Endodermal cell (in vitro differentiated cells): ENCODE data around the gene PRR36. TPM values are rescaled to one million over a fixed set of nuclear protein-coding genes. Genes with fewer than 3 reads are reported as not detected.

Source experiments
- DNase-seq: peaks from one replicate; pipeline ENCODE4 v3.0.0-alpha.2; 2017
- H3K27ac ChIP-seq: 2 replicates; pipeline ENCODE4 v1.5.1; 2013; ENCODE audit warnings: mild to moderate bottlenecking, low read depth, low read length, moderate library complexity
- H3K27me3 ChIP-seq: 2 replicates; pipeline ENCODE4 v1.6.1; 2013; ENCODE audit warnings: mild to moderate bottlenecking, low read length, moderate library complexity; ENCODE audit not compliant: insufficient read depth, control insufficient read depth, poor library complexity, severe bottlenecking
- H3K36me3 ChIP-seq: 2 replicates; pipeline ENCODE4 v1.7.0; 2013; ENCODE audit warnings: mild to moderate bottlenecking, low read length, moderate library complexity; ENCODE audit not compliant: control insufficient read depth, insufficient read depth
- H3K4me1 ChIP-seq: one replicate; pipeline ENCODE4 v1.7.0; 2013; ENCODE audit warnings: low read length; ENCODE audit not compliant: control insufficient read depth, insufficient read depth
- H3K4me3 ChIP-seq: 2 replicates; pipeline ENCODE4 v1.5.1; 2013; ENCODE audit warnings: mild to moderate bottlenecking, low read length, moderate library complexity
- H3K9ac ChIP-seq: 2 replicates; pipeline ENCODE4 v1.6.1; 2013; ENCODE audit warnings: mild to moderate bottlenecking, low read length, moderate library complexity; ENCODE audit not compliant: poor library complexity, severe bottlenecking; ENCODE audit errors: extremely low read depth
- H3K9me3 ChIP-seq: 2 replicates; pipeline ENCODE4 v1.6.1; 2013; ENCODE audit warnings: mild to moderate bottlenecking, low read length, moderate library complexity; ENCODE audit not compliant: control insufficient read depth
- H3K27ac Mint-ChIP-seq: 2 replicates; pipeline ENCODE4 v1.8.0; 2020; ENCODE audit warnings: mixed read lengths
- H3K27me3 Mint-ChIP-seq: 2 replicates; pipeline ENCODE4 v1.8.0; 2021; ENCODE audit warnings: mild to moderate bottlenecking, mixed read lengths; ENCODE audit not compliant: insufficient read depth
- H3K36me3 Mint-ChIP-seq: 2 replicates; pipeline ENCODE4 v1.8.0; 2020; ENCODE audit warnings: low read depth, mixed read lengths
- H3K4me1 Mint-ChIP-seq: 2 replicates; pipeline ENCODE4 v1.8.0; 2020; ENCODE audit warnings: mixed read lengths
- H3K4me3 Mint-ChIP-seq: 2 replicates; pipeline ENCODE4 v1.8.0; 2020; ENCODE audit warnings: mild to moderate bottlenecking, moderate library complexity, mixed read lengths
- H3K9me3 Mint-ChIP-seq: 2 replicates; pipeline ENCODE4 v1.8.0; 2020; ENCODE audit warnings: mild to moderate bottlenecking, mixed read lengths
- WGBS, 2 experiments: methylation state at CpG; one replicate each; pipeline versions ENCODE4 v1.1.5 to v1.1.7; 2013; ENCODE audit warnings: missing lambda C conversion rate in 2 of 2, mixed read lengths in 1 of 2; ENCODE audit not compliant: insufficient coverage in 1 of 2, insufficient read length in 1 of 2; 5-methylcytosine and 5-hydroxymethylcytosine counted together
- total RNA-seq, 2 donors: library from RNA; stranded (reverse); fragmentation: NEBNext Ultra II Directional in 1 of 2; extraction: Animal tissue kit (Norgen Biotek cat#: 25700) in 1 of 2; gene quantifications; 2 replicates in 1 of 2; 3 replicates in 1 of 2; pipeline ENCODE4 v1.2.1, GENCODE V29; 2021
- TF ChIP-seq, protein P1 (sequence below): fragments of 200-600 bp; sonication (generic); conservative IDR thresholded peaks from 2 replicates; pipeline ENCODE4 v1.5.0; 2021; ENCODE audit warnings: antibody characterized with exemption, mild to moderate bottlenecking

Gene PRR36
- total RNA-seq, 2 donors from 2014 or later: 9.5 to 20.2 TPM

DNA sequence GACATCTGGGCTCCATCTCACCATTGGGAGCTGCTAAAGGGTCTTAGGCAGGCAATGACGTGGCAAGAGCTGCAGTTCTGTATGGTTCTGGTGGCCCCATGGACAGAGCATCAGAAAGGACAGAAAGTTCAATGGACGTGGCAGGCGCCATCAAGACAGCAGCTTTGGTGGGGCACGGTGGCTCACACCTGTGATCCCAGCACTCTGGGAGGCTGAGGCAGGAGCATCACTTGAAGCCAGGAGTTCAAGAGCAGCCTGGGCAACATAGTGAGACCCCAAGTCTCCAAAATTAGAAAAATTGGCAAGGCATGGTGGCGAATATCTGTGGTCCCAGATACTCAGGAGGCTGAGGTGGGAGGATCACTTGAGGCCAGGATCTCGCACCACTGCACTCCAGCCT, 34.7 kb downstream of the PRR36 start:
- Mint-ChIP-seq H3K27ac (no peak overlapping the region), H3K4me3 (no peak overlapping the region), H3K36me3 (no peaks in the 10 kb centered on the region), H3K27me3 (peaks cover 32% of the 10 kb centered on the region), H3K4me1 (no peaks in the 10 kb centered on the region), H3K9me3 (no peaks in the 10 kb centered on the region)
- Histone ChIP-seq H3K9me3 (no peaks in the 10 kb centered on the region), H3K27me3 (peaks cover 5% of the 10 kb centered on the region), H3K36me3 (no peaks in the 10 kb centered on the region), H3K4me1 (no peaks in the 10 kb centered on the region), H3K4me3 (no peak overlapping the region), H3K27ac (no peak overlapping the region), H3K9ac (no peak overlapping the region)
- DNase-seq: no peak
- TF ChIP-seq, protein P1, sequence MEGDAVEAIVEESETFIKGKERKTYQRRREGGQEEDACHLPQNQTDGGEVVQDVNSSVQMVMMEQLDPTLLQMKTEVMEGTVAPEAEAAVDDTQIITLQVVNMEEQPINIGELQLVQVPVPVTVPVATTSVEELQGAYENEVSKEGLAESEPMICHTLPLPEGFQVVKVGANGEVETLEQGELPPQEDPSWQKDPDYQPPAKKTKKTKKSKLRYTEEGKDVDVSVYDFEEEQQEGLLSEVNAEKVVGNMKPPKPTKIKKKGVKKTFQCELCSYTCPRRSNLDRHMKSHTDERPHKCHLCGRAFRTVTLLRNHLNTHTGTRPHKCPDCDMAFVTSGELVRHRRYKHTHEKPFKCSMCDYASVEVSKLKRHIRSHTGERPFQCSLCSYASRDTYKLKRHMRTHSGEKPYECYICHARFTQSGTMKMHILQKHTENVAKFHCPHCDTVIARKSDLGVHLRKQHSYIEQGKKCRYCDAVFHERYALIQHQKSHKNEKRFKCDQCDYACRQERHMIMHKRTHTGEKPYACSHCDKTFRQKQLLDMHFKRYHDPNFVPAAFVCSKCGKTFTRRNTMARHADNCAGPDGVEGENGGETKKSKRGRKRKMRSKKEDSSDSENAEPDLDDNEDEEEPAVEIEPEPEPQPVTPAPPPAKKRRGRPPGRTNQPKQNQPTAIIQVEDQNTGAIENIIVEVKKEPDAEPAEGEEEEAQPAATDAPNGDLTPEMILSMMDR: no peak
- 87 to 90% methylated on average over 5 to 6 of the region's 6 CpGs for WGBS, 2 experiments

DNA sequence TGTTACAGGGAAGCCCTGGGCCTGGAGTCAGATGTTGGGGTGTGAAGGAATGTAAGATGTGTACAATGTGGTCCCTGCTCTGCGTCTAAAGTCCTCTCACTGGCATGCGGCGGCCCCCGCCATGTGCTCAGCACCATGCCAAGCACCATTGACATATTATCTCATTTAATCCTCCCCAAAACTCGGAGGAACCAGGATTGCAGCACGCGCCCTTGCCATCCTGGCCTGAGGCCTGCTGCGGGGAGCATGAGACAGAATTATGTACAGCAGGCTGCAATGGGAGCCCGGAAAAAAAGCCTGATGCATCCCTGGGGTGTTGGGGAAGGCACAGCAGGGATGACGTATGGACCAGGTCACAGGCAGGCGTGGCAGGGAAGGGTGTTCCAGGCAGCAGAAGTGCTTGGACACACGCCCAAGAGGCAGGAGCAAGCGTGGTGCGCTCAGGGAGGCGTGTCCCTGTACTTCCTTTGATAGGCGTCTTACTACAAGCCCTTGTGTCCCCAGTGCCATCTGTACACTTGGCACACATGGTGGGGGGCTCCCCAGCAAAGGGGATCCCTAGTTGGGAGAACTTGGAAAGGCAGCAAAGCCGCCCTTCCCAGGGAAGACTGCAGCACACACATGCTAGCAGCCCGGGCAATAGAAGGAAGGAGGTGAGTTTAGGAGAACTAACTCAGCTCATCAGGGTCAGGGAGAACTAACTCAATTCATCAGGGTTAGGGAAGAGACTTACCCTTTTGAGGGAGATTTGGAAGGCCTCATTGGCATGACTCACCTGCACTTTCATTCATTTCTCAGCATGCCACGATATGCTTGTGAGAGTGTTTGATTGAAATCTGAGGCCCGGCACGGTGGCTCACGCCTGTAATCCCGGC, 40.7 kb downstream of the PRR36 start:
- Histone ChIP-seq H3K4me1 (no peaks in the 10 kb centered on the region), H3K27me3 (peaks cover 12% of the 10 kb centered on the region), H3K9me3 (no peaks in the 10 kb centered on the region), H3K9ac (no peak overlapping the region), H3K4me3 (no peak overlapping the region), H3K27ac (no peak overlapping the region), H3K36me3 (no peaks in the 10 kb centered on the region)
- Mint-ChIP-seq H3K27ac (no peak overlapping the region), H3K36me3 (no peaks in the 10 kb centered on the region), H3K4me3 (no peak overlapping the region), H3K9me3 (no peaks in the 10 kb centered on the region), H3K27me3 (peaks cover 49% of the 10 kb centered on the region), H3K4me1 (peaks cover 7% of the 10 kb centered on the region)
- no peak for DNase-seq
- 89 to 91% methylated on average over 10 to 23 of the region's 23 CpGs for WGBS, 2 experiments
- TF ChIP-seq, protein P1: no peak

DNA sequence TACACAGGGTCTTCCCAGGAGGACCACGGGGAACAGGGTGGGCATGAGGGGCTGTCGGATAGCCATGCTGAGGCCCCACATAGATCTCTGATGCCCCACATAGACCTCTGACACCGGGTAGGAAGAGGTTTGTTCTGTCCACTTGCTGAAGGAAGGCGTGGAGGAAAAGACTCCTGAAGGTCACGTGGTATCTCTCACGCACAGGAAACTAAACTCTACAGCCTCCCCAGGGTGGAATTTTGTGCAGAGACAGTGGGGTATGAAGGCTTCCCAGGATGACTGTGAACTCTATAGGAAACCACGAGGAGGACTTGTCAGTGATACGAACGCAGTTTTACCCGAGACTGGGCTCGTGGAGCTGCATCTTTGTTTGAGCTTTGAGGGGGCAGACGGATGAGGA, 41.4 kb downstream of the PRR36 start:
- 90% methylated on average over 9 to 12 of the region's 12 CpGs for WGBS, 2 experiments

More for the DNA sequence above, 41.4 kb downstream of the PRR36 start:
- Mint-ChIP-seq H3K9me3 (no peaks in the 10 kb centered on the region), H3K4me1 (peaks cover 7% of the 10 kb centered on the region), H3K4me3 (no peak overlapping the region), H3K27ac (no peak overlapping the region), H3K27me3 (peaks cover 51% of the 10 kb centered on the region), H3K36me3 (no peaks in the 10 kb centered on the region)
- H3K9me3 ChIP-seq: no peaks in the 10 kb centered on the region
- no peaks in the 10 kb centered on the region for H3K36me3 ChIP-seq
- no peak overlapping the region for H3K4me3 ChIP-seq
- TF ChIP-seq, protein P1: no peak
- no peaks in the 10 kb centered on the region for H3K4me1 ChIP-seq
- no peak overlapping the region for H3K9ac ChIP-seq
- no peak overlapping the region for H3K27ac ChIP-seq
- H3K27me3 ChIP-seq: peaks cover 18% of the 10 kb centered on the region
- DNase-seq: no peak
